Hematopoietic multipotent progenitor cell treated with erythropoietin and hydrocortisone succinate and interleukin-3 and kit ligand, for 15 days (in vitro differentiated cells): ENCODE measurements around the gene SRGAP3.
A peak's percentile ranks its signal among the peaks of the same experiment; 100 is the strongest.

Source experiments
- DNase-seq: peaks from one replicate; pipeline ENCODE4 v3.0.0-alpha.2; 2015; ENCODE audit warnings: low spot score

Gene SRGAP3

GRCh38 chr3:8964436-8965370 is 284.7 kb downstream of the SRGAP3 start:
- no peak for DNase-seq

DNA sequence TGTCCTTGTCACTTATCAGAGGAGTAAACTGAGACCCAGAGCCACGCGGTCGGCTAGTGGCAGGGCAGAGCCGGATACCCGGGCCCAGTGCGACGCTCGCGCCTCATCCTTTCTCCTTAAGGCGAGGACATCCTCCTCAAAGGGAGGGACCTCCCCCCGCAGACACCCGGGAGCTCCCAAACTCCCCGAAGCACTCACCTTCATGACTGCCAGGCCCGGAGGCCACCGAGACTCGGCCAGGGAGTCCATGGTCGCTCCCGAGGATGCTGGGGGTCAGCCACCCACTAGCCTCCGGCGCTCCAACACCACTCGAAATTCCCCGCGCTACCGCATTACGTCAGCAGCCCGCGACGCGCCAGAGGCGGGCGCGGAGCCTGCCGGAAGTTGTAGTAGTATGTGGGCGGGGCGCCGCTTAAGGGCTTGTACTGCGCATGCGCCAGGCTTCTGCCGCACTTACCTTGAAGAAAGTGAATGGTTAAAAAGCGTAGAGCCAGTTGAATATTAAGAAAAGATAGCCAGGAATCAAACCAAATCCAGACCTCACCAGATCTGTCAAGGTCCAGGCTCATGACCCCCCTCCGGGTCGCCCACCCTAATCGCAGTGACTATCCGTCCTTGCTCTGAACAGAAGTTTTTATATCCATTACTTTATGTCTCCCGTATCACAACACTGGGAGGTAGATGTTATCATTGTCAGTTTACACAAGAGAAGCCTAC is 286.2 kb downstream of the SRGAP3 start, which contains the start of gene RAD18:
Gene RAD18, minus strand, starts transcription at position 336 of the 717 bp plus-strand sequence. Its CDS starts 87 bp downstream, at position 249.
- peak; percentile 93 for DNase-seq

- no peak for DNase-seq
These were observed 287.1 kb downstream of the SRGAP3 start for GRCh38 chr3:8962226-8962861.

DNA sequence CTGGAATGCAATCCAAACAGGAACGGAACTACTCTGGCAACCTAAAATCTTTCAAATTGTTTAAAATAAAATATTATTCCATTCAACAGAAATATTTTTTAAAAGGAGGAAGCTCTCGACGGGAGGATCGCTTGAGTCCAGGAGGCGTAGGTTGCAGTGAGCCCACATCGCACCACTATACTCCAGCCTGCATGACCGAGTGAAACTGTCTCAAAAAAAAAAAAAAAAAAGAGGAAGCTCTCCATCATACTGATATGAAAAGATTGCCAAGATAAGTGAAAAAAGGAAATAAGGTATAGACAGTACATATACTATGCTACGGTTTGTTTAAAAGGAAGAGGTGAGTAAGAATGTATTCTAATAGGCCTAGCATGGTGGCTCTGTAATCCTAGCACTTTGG is 289.8 kb downstream of the SRGAP3 start:
- DNase-seq: no peak

DNA sequence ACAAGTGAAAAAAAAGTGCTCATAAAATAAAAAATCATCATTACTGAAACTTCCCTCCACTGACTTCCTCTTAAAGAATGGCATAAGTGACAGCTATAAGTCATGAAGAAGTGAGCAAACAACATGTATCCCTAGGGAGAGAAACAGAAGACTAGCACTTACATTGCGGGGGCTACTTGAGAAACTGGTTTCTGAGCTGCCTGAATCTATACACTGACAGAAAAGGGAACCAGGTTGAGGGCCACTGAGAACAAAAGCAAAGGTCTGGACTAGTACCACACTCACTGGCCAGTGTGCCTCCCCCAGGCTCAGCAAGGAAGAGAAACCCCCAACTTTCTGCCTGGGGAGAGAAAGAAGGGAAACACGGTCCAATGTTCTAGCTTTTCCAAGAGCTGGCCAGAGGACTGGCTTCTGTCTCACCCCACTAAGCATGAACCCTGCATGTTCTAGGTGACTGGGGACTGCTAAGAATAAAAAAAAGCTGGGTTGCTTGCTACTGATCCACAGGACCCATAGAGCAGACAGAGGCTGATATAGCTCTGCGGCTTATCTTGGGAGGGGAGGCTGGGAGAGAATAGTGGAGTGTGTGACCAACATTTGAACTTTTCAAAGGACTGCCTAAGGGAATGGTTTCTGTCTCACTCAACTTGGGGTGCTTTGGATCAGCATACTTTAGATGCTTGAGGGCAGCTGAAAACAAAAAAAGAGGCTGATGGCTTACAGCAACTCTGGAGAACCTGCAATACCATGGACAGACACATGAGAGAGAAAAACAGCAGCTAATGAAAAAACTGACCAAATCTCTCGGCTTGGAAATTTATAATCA is 294.3 kb downstream of the SRGAP3 start:
- no peak for DNase-seq

DNA sequence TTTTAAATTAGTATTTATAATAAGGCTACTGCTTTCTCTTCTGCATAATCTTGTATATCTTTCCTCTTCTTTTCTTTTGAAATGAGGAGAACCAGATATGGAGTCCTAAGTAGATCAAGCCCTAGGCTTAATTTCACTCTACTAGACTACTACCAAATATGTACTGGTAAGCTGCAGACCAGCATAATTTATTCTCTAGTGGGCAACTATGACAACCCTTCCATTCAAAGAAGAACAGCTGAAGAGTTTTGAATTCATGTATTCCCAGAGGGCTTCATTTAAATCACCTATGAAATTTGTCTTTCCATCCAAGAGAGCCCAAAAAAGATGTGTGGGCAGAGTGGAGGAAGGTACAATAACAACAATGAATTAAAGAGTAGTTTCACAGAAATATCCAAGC is 296.1 kb downstream of the SRGAP3 start:
- no peak for DNase-seq

GRCh38 chr3:8952130-8952529 is 297.3 kb downstream of the SRGAP3 start:
- DNase-seq: no peak

GRCh38 chr3:8945890-8946600 is 303.4 kb downstream of the SRGAP3 start:
- DNase-seq: no peak

GRCh38 chr3:8942746-8943488 is 306.5 kb downstream of the SRGAP3 start:
- no peak for DNase-seq

DNA sequence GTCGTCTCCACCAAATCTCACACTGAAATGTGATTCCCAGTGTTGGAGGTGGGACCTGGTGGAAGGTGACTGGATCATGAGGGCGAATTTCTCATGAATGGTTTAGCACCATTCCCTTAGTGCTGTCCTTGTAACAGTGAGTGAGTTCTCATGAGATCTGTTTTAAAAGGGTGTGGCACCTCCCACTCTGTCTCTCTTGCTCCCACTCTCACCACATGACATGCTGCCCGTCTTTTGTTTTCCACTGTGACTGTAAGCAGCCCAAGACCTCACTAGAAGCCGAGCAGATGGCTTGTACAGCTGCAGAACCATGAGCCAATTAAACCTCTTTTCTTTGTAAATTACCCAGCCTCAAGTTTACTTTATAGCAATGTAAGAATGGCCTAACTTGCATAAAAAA is 307.3 kb downstream of the SRGAP3 start:
- no peak for DNase-seq

DNA sequence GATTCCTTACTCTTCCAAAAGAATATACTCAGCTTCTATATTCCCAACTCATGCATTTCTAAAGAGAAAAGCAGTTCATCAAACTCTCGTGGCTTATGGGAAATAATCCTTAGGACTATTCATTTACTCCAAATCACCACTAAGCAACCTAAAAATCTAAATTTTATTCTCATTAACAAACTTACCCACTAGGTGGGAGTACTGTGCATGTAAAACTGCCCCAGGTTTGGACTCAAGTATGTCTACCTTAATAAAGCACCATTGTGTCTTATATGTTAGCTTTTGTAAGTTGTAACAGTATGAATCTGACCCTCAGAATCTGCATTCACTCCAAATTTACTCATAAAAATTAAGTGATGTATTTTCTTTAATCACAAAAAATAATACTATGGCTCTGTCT is 311.4 kb downstream of the SRGAP3 start:
- DNase-seq: peak; percentile 11

DNA sequence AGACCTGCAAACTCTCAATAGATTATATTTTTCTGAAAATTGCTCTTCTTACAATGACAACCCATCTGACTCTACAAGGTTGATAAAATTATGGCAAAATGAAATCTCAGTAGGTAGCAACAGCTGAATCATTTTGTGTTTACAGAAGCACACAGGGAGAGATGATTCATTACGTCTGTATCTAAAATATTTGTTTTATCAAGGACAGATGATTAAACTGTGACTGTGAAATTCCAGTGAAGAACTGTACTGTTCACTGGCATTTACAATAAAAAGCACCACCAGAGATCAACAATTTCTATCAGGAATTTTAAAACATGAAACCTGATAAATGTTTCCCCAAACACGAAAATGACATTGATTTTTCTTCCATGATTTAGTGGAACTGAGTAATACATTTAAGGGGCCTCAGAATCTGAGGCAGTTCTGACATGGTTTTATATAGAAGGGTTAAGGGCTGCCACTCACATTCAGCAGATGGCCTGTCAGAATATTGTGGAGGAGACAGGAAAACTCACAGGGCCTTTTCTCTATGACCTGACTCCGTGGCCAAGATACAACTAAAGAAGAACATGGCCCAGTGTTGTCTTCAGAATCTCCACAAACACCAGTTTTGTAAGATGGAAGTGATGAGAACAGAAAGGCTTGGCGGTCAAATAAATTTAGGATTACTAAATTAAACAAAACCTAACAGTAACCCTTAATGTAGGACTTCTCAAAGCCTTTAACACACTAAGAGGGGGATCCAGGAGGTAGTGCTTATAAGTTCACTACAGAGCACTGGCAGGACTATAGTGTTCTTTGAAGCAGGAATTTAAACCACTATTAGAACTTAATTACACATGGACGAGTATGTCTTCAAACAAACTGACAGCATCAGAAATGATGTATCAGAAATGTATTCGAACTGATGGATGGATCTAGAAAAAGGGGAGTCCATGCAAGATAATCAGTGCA is 312.1 kb downstream of the SRGAP3 start:
- DNase-seq: no peak

DNA sequence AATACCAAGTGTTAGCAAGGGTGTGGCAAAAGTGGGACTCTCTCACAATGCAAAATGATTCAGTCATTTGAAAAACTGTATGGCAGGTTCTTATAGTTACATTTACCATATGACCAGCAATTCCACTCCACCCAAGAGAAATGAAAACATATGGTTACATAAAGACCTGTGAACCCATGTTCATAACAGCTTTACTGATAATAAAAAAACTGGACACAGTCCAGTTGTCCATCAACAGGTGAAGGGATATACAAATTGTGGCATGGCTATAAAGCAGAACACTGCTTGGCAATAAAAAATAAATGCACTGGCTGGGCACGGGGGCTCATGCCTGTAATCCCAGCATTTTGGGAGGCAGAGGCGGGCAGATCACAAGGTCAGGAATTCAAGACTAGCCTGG is 316.9 kb downstream of the SRGAP3 start:
- DNase-seq: no peak

GRCh38 chr3:8931342-8931741 is 318.1 kb downstream of the SRGAP3 start:
- DNase-seq: no peak
